ENCODE results near the gene GPER1.
"Not testable (repeated sequence)": the region's sequence is repeated elsewhere in the genome, so short reads cannot be mapped to it uniquely, and the experiment has no call there.

Gene GPER1

GRCh38 chr7:1141651-1142050, 53.7 kb downstream of the GPER1 start:
- FAIRE-seq, result no peak
- no peak for DNase-seq (ENCODE audit: insufficient read length, low spot score)

GRCh38 chr7:1142051-1142635, 54.2 kb downstream of the GPER1 start:
- FAIRE-seq, result no peak
- DNase-seq (ENCODE audit: insufficient read length, low spot score), result no peak
- no peak for TF ChIP-seq POLR2A (IDR thresholded peaks at IDR 0.05; ENCODE audit: low read depth, low read length)

More at GRCh38 chr7:1141651-1142050, 53.7 kb downstream of the GPER1 start:
- no peak for TF ChIP-seq POLR2A (IDR thresholded peaks at IDR 0.05; ENCODE audit: low read depth, low read length)

GRCh38 chr7:1143031-1143430, 55.1 kb downstream of the GPER1 start:
- DNase-seq (ENCODE audit: insufficient read length, low spot score); FAIRE-seq: not testable (repeated sequence)
